ENCODE results near the gene ANKRD52. TPM values are rescaled to one million over a fixed set of nuclear protein-coding genes. Genes with fewer than 3 reads are reported as not detected.

ANKRD52 gene
- total and polyA plus RNA-seq, 2 of the 8 experiments (the other 6 are each of a cell fraction or from before 2014, with no cell fraction given), result 14.0 to 36.3 TPM

GRCh38 chr12:56221232-56221756, 36.9 kb downstream of the ANKRD52 start:
- Histone ChIP-seq H3K9ac (replicated peaks in 1 of 4; ENCODE audit: extremely low read depth in 1 of 4, low read depth in 3 of 4, low read length in 3 of 4) (peak overlapping the region; percentile 66 to 94 (median 74)), H3K27me3 (replicated peaks in 1 of 4; ENCODE audit: control insufficient read depth in 3 of 4, extremely low read depth in 1 of 4, insufficient read depth in 3 of 4, low read length in 3 of 4) (no peaks in the 10 kb centered on the region), H3K23me2 (ENCODE audit: low read depth, low read length) (peaks cover 22% of the 10 kb centered on the region), H3K9me3 (ENCODE audit: insufficient read depth in 2 of 2, low read depth in 1 of 2, low read length in 1 of 2) (no peaks in the 10 kb centered on the region), H3K79me2 (ENCODE audit: control insufficient read depth in 1 of 2, insufficient read depth in 2 of 2, low read length in 2 of 2) (peaks cover 0 to 28% of the 10 kb centered on the region in 2 experiments; a peak in 2 of 4 replicates), H3K79me1 (ENCODE audit: low read depth, low read length) (peaks cover 10% of the 10 kb centered on the region), H2BK5ac (ENCODE audit: low read depth, low read length) (peak overlapping the region; percentile 89), H3K18ac (ENCODE audit: extremely low read depth, low read length) (peak overlapping the region; percentile 75), H2AK5ac (ENCODE audit: low read depth, low read length) (peak overlapping the region; percentile 85; the same call in 1 of the 2 replicates), H3K27ac (ENCODE audit: low read depth, low read length) (peak overlapping the region; percentile 86), H3K4me1 (replicated peaks in 1 of 4; ENCODE audit: control insufficient read depth in 3 of 4, insufficient read depth in 4 of 4, low read length in 3 of 4) (peaks cover 3 to 13% (median 6%) of the 10 kb centered on the region in 4 experiments; a peak in 6 of 7 replicates), H4K8ac (ENCODE audit: extremely low read depth, insufficient read depth, low read length) (no peak overlapping the region; the same call in none of the 2 replicates), H3K36me3 (ENCODE audit: control insufficient read depth in 2 of 4, insufficient read depth in 4 of 4, low read length in 3 of 4) (peaks cover 2 to 8% (median 5%) of the 10 kb centered on the region in 4 experiments; a peak in 4 of 8 replicates), H2BK20ac (ENCODE audit: low read length) (no peak overlapping the region), H3K14ac (ENCODE audit: insufficient read length) (no peak overlapping the region), H3K4me2 (ENCODE audit: insufficient read depth in 1 of 2, low read depth in 2 of 2, low read length in 2 of 2) (peak overlapping the region; percentile 85 to 100), H4K91ac (replicated peaks; ENCODE audit: insufficient read length, low read length) (no peak overlapping the region), H3K56ac (replicated peaks; ENCODE audit: insufficient read length, low read depth, low read length) (peak overlapping the region; percentile 49), H3K23ac (ENCODE audit: insufficient read length) (no peak overlapping the region), H2BK120ac (replicated peaks; ENCODE audit: low read depth, low read length) (no peak overlapping the region), H2BK12ac (ENCODE audit: low read depth, low read length) (peak overlapping the region; percentile 71; the same call in 1 of the 2 replicates), H3K4me3 (ENCODE audit: extremely low read depth in 1 of 4, insufficient read depth in 2 of 4, low read depth in 3 of 4, low read length in 4 of 4) (peak overlapping the region; percentile 67 to 94 (median 86)), H4K5ac (ENCODE audit: insufficient read length, low read depth, low read length) (no peak overlapping the region), H2BK15ac (ENCODE audit: low read length) (no peak overlapping the region), H4K20me1 (replicated peaks in 1 of 2; ENCODE audit: control insufficient read depth in 1 of 2, insufficient read depth in 2 of 2, low read length in 2 of 2) (peaks cover 0 to 4% of the 10 kb centered on the region in 2 experiments), H3K4ac (replicated peaks; ENCODE audit: insufficient read length, low read depth, low read length) (no peak overlapping the region), H2AFZ (ENCODE audit: low read length) (no peak overlapping the region)
- 2% methylated on average over 12 of the region's 21 CpGs; no CpG with 5 or more reads in 1 of the 2 experiments for WGBS, 2 experiments (ENCODE audit: extremely low coverage in 1 of 2, insufficient coverage in 1 of 2, insufficient read length in 1 of 2, insufficient replicate concordance in 2 of 2, low coverage in 1 of 2, low lambda C conversion rate in 2 of 2, missing lambda C conversion rate in 1 of 2)
- DNase-seq (ENCODE audit: low read depth in 1 of 2, low spot score in 2 of 2) (peak in 1 of 2 experiments; percentile 65), FAIRE-seq (no peak)
- CTCF ChIA-PET (ENCODE audit: partially characterized antibody), result interaction anchor here (0.6 to 4.2 kb wide), 26 partner anchors 8 to 415 kb away, joined by 3 to 89 read pairs (median 8); partner anchors contain the start of genes ANKRD52, COQ10A, ERBB3 and MYL6
- POLR2A ChIA-PET (ENCODE audit: partially characterized antibody), result interaction anchor here (0.6 to 9.8 kb wide), 38 partner anchors 8 to 504 kb away, joined by 3 to 203 read pairs (median 6); partner anchors contain the start of genes ANKRD52, CNPY2, COQ10A and ERBB3
- TF ChIP-seq RXRA (IDR thresholded peaks at IDR 0.05; ENCODE audit: insufficient read depth, low read depth, low read length), result no peak
- no peak for TF ChIP-seq GABPA (IDR thresholded peaks at IDR 0.05; ENCODE audit: borderline replicate concordance, insufficient read depth, low read length)
- TF ChIP-seq SIN3A (conservative IDR thresholded peaks at IDR 0.05 in 1 of 2, IDR thresholded peaks at IDR 0.05 in 1 of 2; ENCODE audit: low read depth in 1 of 2, low read length in 2 of 2), result peak in 1 of 2 experiments; percentile 23; a peak in 1 of 4 replicates
- TF ChIP-seq JUND (IDR thresholded peaks at IDR 0.05; ENCODE audit: low read length), result no peak
- peak; percentile 74; the same call in 1 of the 2 replicates for TF ChIP-seq TEAD4 (IDR thresholded peaks at IDR 0.05; ENCODE audit: low read depth, low read length)
- TF ChIP-seq CBX5 (IDR thresholded peaks at IDR 0.05; ENCODE audit: low read depth, low read length), result no peak
- TF ChIP-seq BCL11A (IDR thresholded peaks at IDR 0.05; ENCODE audit: low read depth in 2 of 2, low read length in 2 of 2), result no peak

Data from H1 (cell line).